HG02840 (cell line): ENCODE measurements around the gene PTGES3L.
"Not testable (repeated sequence)": the region's sequence is repeated elsewhere in the genome, so short reads cannot be mapped to it uniquely, and the experiment has no call there.

Source experiments
- ATAC-seq: cut with Tn5 transposase; IDR thresholded peaks from one replicate; pipeline ENCODE4 v1.9.1; 2021; ENCODE audit warnings: mild to moderate bottlenecking, moderate library complexity, moderate number of reproducible peaks; ENCODE audit not compliant: unreplicated experiment, low FRiP score

PTGES3L gene

GRCh38 chr17:43014649-43015542 lies 35.0 kb upstream of the PTGES3L start:
- no peak for ATAC-seq

- ATAC-seq, result no peak
Measured at GRCh38 chr17:43014020-43014648, 34.3 kb upstream of the PTGES3L start.

GRCh38 chr17:43013296-43013695 lies 33.4 kb upstream of the PTGES3L start:
- ATAC-seq, result no peak

GRCh38 chr17:43011728-43012472 lies 32.0 kb upstream of the PTGES3L start:
- ATAC-seq, result no peak

- no peak for ATAC-seq
Measured at GRCh38 chr17:43010667-43011308, 30.9 kb upstream of the PTGES3L start.

- peak; percentile 81 for ATAC-seq
Measured at GRCh38 chr17:43006639-43007551, 27.0 kb upstream of the PTGES3L start, which contains the start of gene IFI35. Gene IFI35, plus strand, starts transcription at chr17:43006784. Its CDS starts 164 bp downstream, at chr17:43006948.

GRCh38 chr17:43003542-43004172 lies 23.8 kb upstream of the PTGES3L start:
- ATAC-seq, result no peak

GRCh38 chr17:43000894-43001293 lies 21.0 kb upstream of the PTGES3L start:
- not testable (repeated sequence) for ATAC-seq

- no peak for ATAC-seq
Measured at GRCh38 chr17:42999003-42999525, 19.2 kb upstream of the PTGES3L start.

- ATAC-seq, result peak; percentile 88
Measured at GRCh38 chr17:42997984-42998938, 18.4 kb upstream of the PTGES3L start, which contains the start of gene RPL27. Gene RPL27, plus strand, starts transcription at chr17:42998419. Its CDS starts 332 bp downstream, at chr17:42998751.

- ATAC-seq, result no peak
Measured at GRCh38 chr17:42997390-42997983, 17.6 kb upstream of the PTGES3L start.

- not testable (repeated sequence) for ATAC-seq
Measured at GRCh38 chr17:42993913-42994312, 14.0 kb upstream of the PTGES3L start.

GRCh38 chr17:42992872-42993271 lies 13.0 kb upstream of the PTGES3L start:
- no peak for ATAC-seq

- no peak for ATAC-seq
Measured at GRCh38 chr17:42991471-42991870, 11.6 kb upstream of the PTGES3L start.

GRCh38 chr17:42989726-42990652 lies 10.1 kb upstream of the PTGES3L start:
- ATAC-seq, result no peak

- ATAC-seq, result no peak
Measured at GRCh38 chr17:42989141-42989540, 9.3 kb upstream of the PTGES3L start.
